WTC11 (cell line): Measurements from ENCODE around the gene ESYT2. TPM values are rescaled to one million over a fixed set of nuclear protein-coding genes. Genes with fewer than 3 reads are reported as not detected.

Source experiments
- ATAC-seq: fragments of 200-7000 bp; cut with Tn5 transposase; 2 replicates; pipeline ENCODE4 v1.10.0; 2021; ENCODE audit warnings: mild to moderate bottlenecking, moderate library complexity
- CTCF ChIA-PET: fragments of 300-600 bp; sonication (Branson Sonifier 250); formaldehyde crosslinking; loops from one replicate; lab custom pipeline; 2021; ENCODE audit warnings: antibody characterized with exemption; lab: Charles Lee
- POLR2A ChIA-PET: fragments of 350-600 bp; sonication (Branson Sonifier 250); formaldehyde crosslinking; loops from one replicate; lab custom pipeline; 2021; ENCODE audit warnings: antibody characterized with exemption; lab: Charles Lee
- DNase-seq: peaks from one replicate; pipeline ENCODE4 v3.0.0; 2021; ENCODE audit warnings: low spot score
- H3K27ac Mint-ChIP-seq: 2 replicates; pipeline ENCODE4 v1.8.0; 2021; ENCODE audit warnings: mixed read lengths
- H3K27me3 Mint-ChIP-seq: 2 replicates; pipeline ENCODE4 v1.8.0; 2021; ENCODE audit warnings: low read depth, mild to moderate bottlenecking, moderate library complexity, mixed read lengths
- H3K36me3 Mint-ChIP-seq: 2 replicates; pipeline ENCODE4 v1.8.0; 2021; ENCODE audit warnings: mixed read lengths
- H3K4me1 Mint-ChIP-seq: 2 replicates; pipeline ENCODE4 v1.8.0; 2022; ENCODE audit warnings: mixed read lengths
- H3K4me3 Mint-ChIP-seq: 2 replicates; pipeline ENCODE4 v1.8.0; 2021; ENCODE audit warnings: mild to moderate bottlenecking, moderate library complexity, mixed read lengths
- H3K9me3 Mint-ChIP-seq: 2 replicates; pipeline ENCODE4 v1.8.0; 2021; ENCODE audit warnings: mixed read lengths
- E2F5 ChIP-seq: sonication (generic); formaldehyde crosslinking; IDR thresholded peaks from 2 replicates; pipeline ENCODE4 v1.8.1; 2022; ENCODE audit warnings: mild to moderate bottlenecking, moderate library complexity, missing genetic modification reagents
- ELF4 ChIP-seq: sonication (generic); formaldehyde crosslinking; IDR thresholded peaks from 2 replicates; pipeline ENCODE4 v1.8.1; 2022; ENCODE audit warnings: low read depth, mild to moderate bottlenecking, moderate library complexity, missing genetic modification reagents
- FOXJ3 ChIP-seq: sonication (generic); formaldehyde crosslinking; IDR thresholded peaks from 2 replicates; pipeline ENCODE4 v1.9.0; 2021; ENCODE audit warnings: missing genetic modification reagents, mild to moderate bottlenecking, borderline replicate concordance
- GABPB1 ChIP-seq: sonication (generic); formaldehyde crosslinking; IDR thresholded peaks from 2 replicates; pipeline ENCODE4 v1.8.1; 2023; ENCODE audit warnings: mild to moderate bottlenecking, missing genetic modification reagents
- HMGXB4 ChIP-seq: sonication (generic); formaldehyde crosslinking; IDR thresholded peaks from 2 replicates; pipeline ENCODE4 v1.8.1; 2023; ENCODE audit warnings: mild to moderate bottlenecking, moderate library complexity, missing genetic modification reagents
- JAZF1 ChIP-seq: fragments of 250-450 bp; sonication (Bioruptor Pico); IDR thresholded peaks from 2 replicates; pipeline ENCODE4 v1.9.0; 2021; ENCODE audit warnings: moderate library complexity, mild to moderate bottlenecking, inconsistent platforms
- KAT7 ChIP-seq: sonication (generic); formaldehyde crosslinking; IDR thresholded peaks from 2 replicates; pipeline ENCODE4 v1.8.1; 2023; ENCODE audit warnings: missing genetic modification reagents, mild to moderate bottlenecking, borderline replicate concordance
- NR2C2 ChIP-seq: sonication (generic); formaldehyde crosslinking; IDR thresholded peaks from 2 replicates; pipeline ENCODE4 v1.8.0; 2022; ENCODE audit warnings: mild to moderate bottlenecking, missing genetic modification reagents
- RELA ChIP-seq: sonication (generic); formaldehyde crosslinking; IDR thresholded peaks from 2 replicates; pipeline ENCODE4 v1.8.1; 2022; ENCODE audit warnings: missing genetic modification reagents, mild to moderate bottlenecking, borderline replicate concordance
- SMAD3 ChIP-seq: sonication (generic); formaldehyde crosslinking; IDR thresholded peaks from 2 replicates; pipeline ENCODE4 v1.8.0; 2022; ENCODE audit warnings: missing genetic modification reagents, mild to moderate bottlenecking, borderline replicate concordance
- STAT6 ChIP-seq: sonication (generic); formaldehyde crosslinking; conservative IDR thresholded peaks from 2 replicates; pipeline ENCODE4 v1.8.1; 2023; ENCODE audit warnings: mild to moderate bottlenecking, low read depth, missing genetic modification reagents, moderate library complexity
- TEAD4 ChIP-seq: sonication (generic); formaldehyde crosslinking; IDR thresholded peaks from 2 replicates; pipeline ENCODE4 v1.8.0; 2022; ENCODE audit warnings: mild to moderate bottlenecking, missing genetic modification reagents
- ZNF121 ChIP-seq: sonication (generic); formaldehyde crosslinking; IDR thresholded peaks from 2 replicates; pipeline ENCODE4 v1.8.0; 2023; ENCODE audit warnings: missing genetic modification reagents
- ZNF263 ChIP-seq: sonication (generic); formaldehyde crosslinking; IDR thresholded peaks from 2 replicates; pipeline ENCODE4 v1.8.1; 2022; ENCODE audit warnings: low read depth, mild to moderate bottlenecking, moderate library complexity, missing genetic modification reagents
- ZNF317 ChIP-seq: sonication (generic); formaldehyde crosslinking; IDR thresholded peaks from 2 replicates; pipeline ENCODE4 v1.8.1; 2023; ENCODE audit warnings: low read depth, mild to moderate bottlenecking, moderate library complexity, missing genetic modification reagents, borderline replicate concordance
- total RNA-seq: library from RNA; stranded (reverse); gene quantifications from 3 replicates; pipeline ENCODE4 v1.2.3, GENCODE V29; 2021
- TF ChIP-seq, protein P1 (sequence below): sonication (generic); formaldehyde crosslinking; IDR thresholded peaks from 2 replicates; pipeline ENCODE4 v1.8.0; 2022; ENCODE audit warnings: mild to moderate bottlenecking, missing genetic modification reagents
- TF ChIP-seq, protein P2 (sequence below): sonication (generic); formaldehyde crosslinking; IDR thresholded peaks from 2 replicates; pipeline ENCODE4 v1.8.1; 2023; ENCODE audit warnings: mild to moderate bottlenecking, missing genetic modification reagents
- TF ChIP-seq, protein P3 (sequence below): sonication (generic); formaldehyde crosslinking; IDR thresholded peaks from 2 replicates; pipeline ENCODE4 v1.8.1; 2023; ENCODE audit warnings: mild to moderate bottlenecking, missing genetic modification reagents, borderline replicate concordance

Gene ESYT2
- total RNA-seq, 1 experiment from 2014 or later, result 45.1 TPM

- Mint-ChIP-seq H3K9me3 (peaks cover 22% of the 10 kb centered on the region), H3K27me3 (peaks cover 6% of the 10 kb centered on the region), H3K4me3 (no peak overlapping the region), H3K27ac (0 out of 2 replicates have a peak overlapping the region, but pooled peaks have one; percentile 11), H3K36me3 (peaks cover 21% of the 10 kb centered on the region), H3K4me1 (peaks cover 15% of the 10 kb centered on the region)
- no peak for DNase-seq
- ATAC-seq, result no peak
- ChIA-PET POLR2A (no interaction called here), CTCF (interaction anchor here (0.9 to 2.0 kb wide), 3 partner anchors 10 to 47 kb away, joined by 3 to 5 read pairs (median 3); no protein-coding TSS in a partner anchor)
- no peak for TF ChIP-seq HMGXB4 (CRISPR knock-in tag)
- no peak for TF ChIP-seq NR2C2 (CRISPR knock-in tag)
- TF ChIP-seq, all 79 proteins: peak for 0
These were observed 21.3 kb upstream of the ESYT2 start for GRCh38 chr7:158850545-158851102.

DNA sequence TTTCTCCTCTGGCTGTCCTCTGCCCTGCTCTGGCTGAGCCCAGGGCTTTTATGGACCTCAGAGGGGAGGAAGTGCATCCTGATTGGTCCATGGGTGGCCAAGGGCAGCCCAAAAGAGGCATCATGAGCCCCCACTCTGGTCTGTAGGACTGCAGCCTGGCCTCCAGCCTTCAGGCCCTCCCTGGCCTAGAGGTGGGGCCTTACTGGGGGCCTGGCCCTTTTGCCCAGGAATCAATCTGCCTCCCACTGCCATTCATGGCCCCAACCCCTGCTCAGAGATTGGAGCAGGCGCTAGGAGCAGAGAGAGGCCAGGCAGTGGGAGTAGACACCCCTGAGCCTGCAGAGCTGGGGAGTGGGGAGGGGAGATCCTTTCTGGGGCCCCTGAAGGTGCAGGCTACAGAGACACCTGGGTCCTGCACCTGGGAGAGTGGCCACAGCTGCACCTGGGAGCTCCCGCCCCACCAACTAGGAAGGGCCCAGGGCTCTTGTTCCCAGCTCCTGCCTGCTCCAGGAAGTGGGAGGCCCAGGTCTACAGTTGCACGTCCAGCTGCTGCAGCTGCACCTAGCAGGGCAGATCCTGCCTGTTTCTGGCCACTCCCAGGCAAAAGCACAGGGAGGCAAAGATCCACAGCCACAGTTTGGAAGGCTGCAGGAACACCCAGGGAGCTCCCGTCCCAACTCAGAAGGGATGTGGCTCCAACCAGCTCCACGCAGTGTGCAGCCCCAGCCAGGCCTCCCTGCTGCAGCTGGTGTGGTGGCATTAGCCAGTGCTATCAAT, 20.6 kb upstream of the ESYT2 start:
- ChIA-PET POLR2A (interaction anchor here (0.5 kb wide), 1 partner anchor 73 kb away, joined by 3 read pairs; no protein-coding TSS in a partner anchor), CTCF (interaction anchor here (0.9 to 2.0 kb wide), 3 partner anchors 11 to 48 kb away, joined by 3 to 5 read pairs (median 3); no protein-coding TSS in a partner anchor)
- H3K36me3 Mint-ChIP-seq, result peaks cover 26% of the 10 kb centered on the region
- no peak for DNase-seq
- ATAC-seq, result no peak; the same call in 1 of the 2 replicates
- H3K4me3 Mint-ChIP-seq, result no peak overlapping the region
- peaks cover 6% of the 10 kb centered on the region for H3K27me3 Mint-ChIP-seq
- H3K27ac Mint-ChIP-seq, result 0 out of 2 replicates have a peak overlapping the region, but pooled peaks have one; percentile 11
- H3K9me3 Mint-ChIP-seq, result peaks cover 28% of the 10 kb centered on the region
- peak; percentile 50; the same call in 1 of the 2 replicates for TF ChIP-seq ZNF317 (CRISPR knock-in tag)
- no peak for TF ChIP-seq ELF4 (CRISPR knock-in tag)
- peaks cover 14% of the 10 kb centered on the region for H3K4me1 Mint-ChIP-seq

DNA sequence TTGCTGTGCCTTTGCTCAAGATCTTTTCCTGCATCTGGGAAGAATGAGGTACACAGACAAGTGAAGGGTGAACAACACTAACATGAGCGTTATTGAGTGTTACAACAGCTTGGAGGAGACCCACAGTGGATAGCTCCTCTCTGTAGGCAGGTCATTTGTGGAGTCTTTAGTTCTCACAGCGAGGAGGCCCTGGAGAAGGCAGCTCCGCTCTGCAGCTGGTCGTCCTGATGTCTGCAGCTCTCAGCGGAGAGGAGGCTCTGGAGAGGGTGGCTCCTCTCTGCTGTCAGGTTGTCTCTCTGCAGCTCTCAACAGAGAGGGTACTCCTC, 20.1 kb upstream of the ESYT2 start:
- H3K9me3 Mint-ChIP-seq, result peaks cover 32% of the 10 kb centered on the region
- no peak overlapping the region for H3K27ac Mint-ChIP-seq
- DNase-seq, result no peak
- no peak for ATAC-seq
- ChIA-PET POLR2A (interaction anchor here (0.5 kb wide), 1 partner anchor 73 kb away, joined by 3 read pairs; no protein-coding TSS in a partner anchor), CTCF (interaction anchor here (0.9 to 2.0 kb wide), 3 partner anchors 12 to 48 kb away, joined by 3 to 5 read pairs (median 3); no protein-coding TSS in a partner anchor)
- H3K4me3 Mint-ChIP-seq, result no peak overlapping the region
- peaks cover 13% of the 10 kb centered on the region; the same call in 1 of the 2 replicates for H3K4me1 Mint-ChIP-seq
- H3K36me3 Mint-ChIP-seq, result peaks cover 30% of the 10 kb centered on the region
- H3K27me3 Mint-ChIP-seq, result peaks cover 6% of the 10 kb centered on the region
- TF ChIP-seq, protein P1, sequence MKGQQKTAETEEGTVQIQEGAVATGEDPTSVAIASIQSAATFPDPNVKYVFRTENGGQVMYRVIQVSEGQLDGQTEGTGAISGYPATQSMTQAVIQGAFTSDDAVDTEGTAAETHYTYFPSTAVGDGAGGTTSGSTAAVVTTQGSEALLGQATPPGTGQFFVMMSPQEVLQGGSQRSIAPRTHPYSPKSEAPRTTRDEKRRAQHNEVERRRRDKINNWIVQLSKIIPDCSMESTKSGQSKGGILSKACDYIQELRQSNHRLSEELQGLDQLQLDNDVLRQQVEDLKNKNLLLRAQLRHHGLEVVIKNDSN (CRISPR knock-in tag), result no peak
- TF ChIP-seq ZNF121 (no peak), SMAD3 (CRISPR knock-in tag) (no peak), JAZF1 (CRISPR knock-in tag) (no peak), KAT7 (CRISPR knock-in tag) (no peak), STAT6 (CRISPR knock-in tag) (no peak), RELA (CRISPR knock-in tag) (no peak), ZNF263 (CRISPR knock-in tag) (no peak), FOXJ3 (CRISPR knock-in tag) (no peak), GABPB1 (CRISPR knock-in tag) (no peak), TEAD4 (CRISPR knock-in tag) (no peak), E2F5 (no peak)
- TF ChIP-seq, protein P2, sequence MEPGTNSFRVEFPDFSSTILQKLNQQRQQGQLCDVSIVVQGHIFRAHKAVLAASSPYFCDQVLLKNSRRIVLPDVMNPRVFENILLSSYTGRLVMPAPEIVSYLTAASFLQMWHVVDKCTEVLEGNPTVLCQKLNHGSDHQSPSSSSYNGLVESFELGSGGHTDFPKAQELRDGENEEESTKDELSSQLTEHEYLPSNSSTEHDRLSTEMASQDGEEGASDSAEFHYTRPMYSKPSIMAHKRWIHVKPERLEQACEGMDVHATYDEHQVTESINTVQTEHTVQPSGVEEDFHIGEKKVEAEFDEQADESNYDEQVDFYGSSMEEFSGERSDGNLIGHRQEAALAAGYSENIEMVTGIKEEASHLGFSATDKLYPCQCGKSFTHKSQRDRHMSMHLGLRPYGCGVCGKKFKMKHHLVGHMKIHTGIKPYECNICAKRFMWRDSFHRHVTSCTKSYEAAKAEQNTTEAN (CRISPR knock-in tag), result no peak
- TF ChIP-seq, protein P3, sequence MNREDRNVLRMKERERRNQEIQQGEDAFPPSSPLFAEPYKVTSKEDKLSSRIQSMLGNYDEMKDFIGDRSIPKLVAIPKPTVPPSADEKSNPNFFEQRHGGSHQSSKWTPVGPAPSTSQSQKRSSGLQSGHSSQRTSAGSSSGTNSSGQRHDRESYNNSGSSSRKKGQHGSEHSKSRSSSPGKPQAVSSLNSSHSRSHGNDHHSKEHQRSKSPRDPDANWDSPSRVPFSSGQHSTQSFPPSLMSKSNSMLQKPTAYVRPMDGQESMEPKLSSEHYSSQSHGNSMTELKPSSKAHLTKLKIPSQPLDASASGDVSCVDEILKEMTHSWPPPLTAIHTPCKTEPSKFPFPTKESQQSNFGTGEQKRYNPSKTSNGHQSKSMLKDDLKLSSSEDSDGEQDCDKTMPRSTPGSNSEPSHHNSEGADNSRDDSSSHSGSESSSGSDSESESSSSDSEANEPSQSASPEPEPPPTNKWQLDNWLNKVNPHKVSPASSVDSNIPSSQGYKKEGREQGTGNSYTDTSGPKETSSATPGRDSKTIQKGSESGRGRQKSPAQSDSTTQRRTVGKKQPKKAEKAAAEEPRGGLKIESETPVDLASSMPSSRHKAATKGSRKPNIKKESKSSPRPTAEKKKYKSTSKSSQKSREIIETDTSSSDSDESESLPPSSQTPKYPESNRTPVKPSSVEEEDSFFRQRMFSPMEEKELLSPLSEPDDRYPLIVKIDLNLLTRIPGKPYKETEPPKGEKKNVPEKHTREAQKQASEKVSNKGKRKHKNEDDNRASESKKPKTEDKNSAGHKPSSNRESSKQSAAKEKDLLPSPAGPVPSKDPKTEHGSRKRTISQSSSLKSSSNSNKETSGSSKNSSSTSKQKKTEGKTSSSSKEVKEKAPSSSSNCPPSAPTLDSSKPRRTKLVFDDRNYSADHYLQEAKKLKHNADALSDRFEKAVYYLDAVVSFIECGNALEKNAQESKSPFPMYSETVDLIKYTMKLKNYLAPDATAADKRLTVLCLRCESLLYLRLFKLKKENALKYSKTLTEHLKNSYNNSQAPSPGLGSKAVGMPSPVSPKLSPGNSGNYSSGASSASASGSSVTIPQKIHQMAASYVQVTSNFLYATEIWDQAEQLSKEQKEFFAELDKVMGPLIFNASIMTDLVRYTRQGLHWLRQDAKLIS, result no peak
